Activated naive CD4-positive, alpha-beta T cell treated with anti-CD3 and anti-CD28 coated beads, Interleukin-2, amount 50 U/mL, for 16 hours (primary cell): ENCODE data around the gene MLH1.
A peak's percentile ranks its signal among the peaks of the same experiment; 100 is the strongest.
"Not testable (repeated sequence)": the region's sequence is repeated elsewhere in the genome, so short reads cannot be mapped to it uniquely, and the experiment has no call there.

Experiments used
- DNase-seq: peaks from one replicate; pipeline ENCODE4 v3.0.0-alpha.2; 2020

Gene MLH1

DNA sequence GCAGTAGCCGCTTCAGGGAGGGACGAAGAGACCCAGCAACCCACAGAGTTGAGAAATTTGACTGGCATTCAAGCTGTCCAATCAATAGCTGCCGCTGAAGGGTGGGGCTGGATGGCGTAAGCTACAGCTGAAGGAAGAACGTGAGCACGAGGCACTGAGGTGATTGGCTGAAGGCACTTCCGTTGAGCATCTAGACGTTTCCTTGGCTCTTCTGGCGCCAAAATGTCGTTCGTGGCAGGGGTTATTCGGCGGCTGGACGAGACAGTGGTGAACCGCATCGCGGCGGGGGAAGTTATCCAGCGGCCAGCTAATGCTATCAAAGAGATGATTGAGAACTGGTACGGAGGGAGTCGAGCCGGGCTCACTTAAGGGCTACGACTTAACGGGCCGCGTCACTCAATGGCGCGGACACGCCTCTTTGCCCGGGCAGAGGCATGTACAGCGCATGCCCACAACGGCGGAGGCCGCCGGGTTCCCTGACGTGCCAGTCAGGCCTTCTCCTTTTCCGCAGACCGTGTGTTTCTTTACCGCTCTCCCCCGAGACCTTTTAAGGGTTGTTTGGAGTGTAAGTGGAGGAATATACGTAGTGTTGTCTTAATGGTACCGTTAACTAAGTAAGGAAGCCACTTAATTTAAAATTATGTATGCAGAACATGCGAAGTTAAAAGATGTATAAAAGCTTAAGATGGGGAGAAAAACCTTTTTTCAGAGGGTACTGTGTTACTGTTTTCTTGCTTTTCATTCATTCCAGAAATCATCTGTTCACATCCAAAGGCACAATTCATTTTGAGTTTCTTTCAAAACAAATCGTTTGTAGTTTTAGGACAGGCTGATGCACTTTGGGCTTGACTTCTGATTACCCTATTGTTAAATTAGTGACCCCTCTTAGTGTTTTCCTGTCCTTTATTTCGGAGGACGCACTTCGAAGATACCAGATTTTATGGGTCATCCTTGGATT, at the start of gene MLH1:
MLH1 (plus strand) TSS at position 193 of the 958 bp plus-strand sequence; CDS start at position 223, 30 bp downstream.
- DNase-seq = peak; percentile 97

DNA sequence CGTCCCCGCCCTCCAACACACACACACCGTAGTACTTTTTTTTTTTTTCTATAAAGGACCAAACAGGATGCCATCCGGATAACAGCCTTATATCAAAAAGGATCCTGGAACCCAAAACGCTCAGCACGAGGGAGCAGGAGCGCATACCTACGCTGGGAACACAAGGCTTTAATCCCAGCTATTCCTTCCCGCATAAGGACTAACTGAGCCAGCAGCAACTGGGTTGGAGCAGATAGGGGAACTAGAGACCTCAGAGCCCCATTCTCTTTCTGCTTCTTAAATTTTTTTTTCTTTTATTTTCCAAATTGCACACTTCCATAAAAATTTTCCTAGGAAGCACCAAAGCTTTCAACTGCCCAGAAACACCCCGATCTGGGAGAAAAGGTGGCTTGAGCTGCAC, 49.7 kb upstream of the MLH1 start:
- DNase-seq = no peak

DNA sequence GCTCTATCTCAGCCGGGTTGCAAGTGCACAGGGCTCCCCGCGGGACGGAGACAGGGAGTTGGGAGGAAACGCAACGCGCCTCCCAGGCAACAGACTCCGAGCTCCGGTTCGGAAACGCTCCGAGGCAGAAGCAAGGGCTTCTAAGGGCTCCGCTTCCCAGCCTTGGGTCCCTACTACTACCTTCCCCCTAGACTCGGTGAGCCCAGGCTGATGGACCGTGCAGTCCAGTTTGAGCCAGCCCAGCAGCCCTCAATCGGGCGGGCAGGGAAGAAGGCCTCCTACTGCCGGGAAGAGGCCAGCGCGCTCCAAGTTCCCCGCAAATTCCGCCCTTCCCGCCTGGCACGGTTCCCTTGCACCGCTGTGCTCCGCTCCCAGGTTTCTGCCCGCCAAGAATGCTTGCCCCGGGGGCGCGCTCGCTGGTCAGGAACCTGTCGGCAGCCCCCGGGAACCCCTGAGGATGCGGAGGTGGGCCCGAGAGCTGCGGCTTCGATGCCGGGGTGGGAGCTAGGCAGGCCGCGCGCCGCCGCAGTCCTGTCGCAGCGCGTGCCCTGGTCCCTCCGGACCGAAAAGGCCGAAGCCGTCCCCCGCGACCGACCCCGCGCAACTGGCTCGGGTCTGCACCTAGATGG, 49.2 kb upstream of the MLH1 start:
- DNase-seq = peak; percentile 44

- DNase-seq = peak; percentile 83
Measured at GRCh38 chr3:36944641-36945270, 48.6 kb upstream of the MLH1 start, which contains the start of gene TRANK1. Gene TRANK1, minus strand, starts transcription at chr3:36945054. Its CDS starts 245 bp downstream, at chr3:36944809.

DNA sequence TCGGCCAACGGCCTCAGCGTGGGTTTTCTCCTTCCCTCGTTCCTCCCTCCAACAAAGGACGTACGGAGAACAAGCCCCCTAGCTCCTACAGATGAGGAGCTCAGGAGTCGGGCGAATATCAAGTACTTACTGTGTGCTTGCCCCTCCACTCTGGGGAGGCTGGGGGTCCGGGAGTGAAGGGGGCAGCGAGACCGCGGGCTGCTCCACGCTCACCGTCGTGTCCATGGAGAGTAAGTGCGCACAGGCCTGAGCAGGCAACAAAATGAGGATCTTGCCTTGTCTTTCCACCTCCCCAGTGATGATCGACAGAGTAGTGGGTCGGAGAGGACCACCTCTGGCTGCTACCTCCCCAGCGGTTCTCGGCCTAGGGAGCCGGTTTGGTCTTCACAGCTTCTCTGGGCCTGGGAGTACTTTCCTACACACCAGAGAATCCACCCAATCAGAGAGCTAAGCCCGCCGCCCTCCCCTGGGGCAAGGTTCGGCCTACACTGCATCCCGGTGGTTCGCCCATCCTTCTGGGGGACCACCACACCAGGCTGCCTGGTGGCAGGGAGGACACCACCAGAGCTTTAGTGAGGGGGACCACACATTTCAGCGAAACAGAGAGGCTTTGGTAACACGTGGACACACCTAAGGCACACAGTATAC, 47.9 kb upstream of the MLH1 start:
- DNase-seq = no peak

DNA sequence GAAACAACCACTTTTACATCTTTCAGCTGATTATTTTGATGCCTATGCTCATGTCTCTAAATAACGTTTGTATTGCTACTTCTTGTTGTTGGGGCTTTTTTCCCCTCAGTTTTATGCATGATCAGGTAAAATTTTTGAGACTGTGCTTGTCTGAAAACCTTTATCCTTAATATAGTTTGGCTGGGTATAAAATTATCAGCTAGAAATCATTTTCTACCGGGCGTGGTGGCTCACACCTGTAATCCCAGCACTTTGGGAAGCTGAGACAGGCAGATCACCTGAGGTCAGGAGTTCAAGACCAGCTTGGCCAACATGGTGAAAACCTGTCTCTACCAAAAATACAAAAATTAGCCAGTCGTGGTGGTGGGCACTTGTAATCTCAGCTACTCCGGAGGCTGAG, 45.5 kb upstream of the MLH1 start:
- DNase-seq = not testable (repeated sequence)

DNA sequence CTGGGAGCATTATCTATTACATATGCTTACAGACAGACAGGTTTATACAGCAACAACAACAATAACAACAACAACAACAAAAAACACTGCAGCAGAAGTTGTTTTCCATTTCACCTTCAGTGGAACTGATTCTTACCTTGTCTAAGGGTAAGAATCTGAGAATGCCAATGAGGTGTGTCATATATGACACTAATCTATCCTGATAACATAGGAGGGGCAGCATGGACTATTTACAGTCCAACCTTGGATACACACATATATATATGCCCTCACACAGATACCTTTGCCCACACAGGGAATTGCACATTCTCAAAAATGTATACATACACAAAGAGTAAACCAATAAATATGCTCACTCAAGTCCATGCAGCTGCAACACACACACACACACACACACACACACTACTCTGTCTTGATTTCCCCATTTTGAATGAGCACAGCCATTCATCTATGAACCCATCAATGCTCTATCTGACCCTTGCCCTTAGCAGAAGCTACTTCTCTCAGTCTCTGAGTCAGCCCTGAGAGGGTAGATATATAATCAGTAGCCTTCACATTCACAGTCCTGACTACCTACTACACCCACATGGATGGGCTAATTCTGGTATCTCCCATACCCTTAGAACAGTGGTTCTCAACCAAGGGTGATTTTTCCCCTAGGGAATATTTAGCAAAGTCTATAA, 38.7 kb upstream of the MLH1 start:
- no peak for DNase-seq

GRCh38 chr3:36956155-36956554, 37.2 kb upstream of the MLH1 start:
- no peak for DNase-seq

DNA sequence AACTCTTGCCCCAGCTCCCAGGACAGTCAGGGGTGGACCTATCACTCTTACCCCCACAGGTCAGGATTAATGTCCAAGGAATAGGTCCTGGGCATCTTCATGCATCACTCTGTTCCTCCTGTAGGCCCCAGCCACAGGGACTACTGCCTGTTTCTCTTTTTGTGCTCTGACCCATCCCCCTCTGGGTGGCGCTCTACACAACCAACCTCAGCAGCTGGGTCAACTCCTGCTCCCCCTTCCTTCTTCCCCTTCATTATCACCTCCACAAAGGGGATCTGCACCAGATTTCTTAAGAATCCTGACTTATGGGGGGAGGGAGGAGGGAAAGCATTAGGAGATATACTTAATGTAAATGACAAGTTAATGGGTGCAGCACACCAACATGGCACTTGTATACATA, 36.3 kb upstream of the MLH1 start:
- DNase-seq = no peak

DNA sequence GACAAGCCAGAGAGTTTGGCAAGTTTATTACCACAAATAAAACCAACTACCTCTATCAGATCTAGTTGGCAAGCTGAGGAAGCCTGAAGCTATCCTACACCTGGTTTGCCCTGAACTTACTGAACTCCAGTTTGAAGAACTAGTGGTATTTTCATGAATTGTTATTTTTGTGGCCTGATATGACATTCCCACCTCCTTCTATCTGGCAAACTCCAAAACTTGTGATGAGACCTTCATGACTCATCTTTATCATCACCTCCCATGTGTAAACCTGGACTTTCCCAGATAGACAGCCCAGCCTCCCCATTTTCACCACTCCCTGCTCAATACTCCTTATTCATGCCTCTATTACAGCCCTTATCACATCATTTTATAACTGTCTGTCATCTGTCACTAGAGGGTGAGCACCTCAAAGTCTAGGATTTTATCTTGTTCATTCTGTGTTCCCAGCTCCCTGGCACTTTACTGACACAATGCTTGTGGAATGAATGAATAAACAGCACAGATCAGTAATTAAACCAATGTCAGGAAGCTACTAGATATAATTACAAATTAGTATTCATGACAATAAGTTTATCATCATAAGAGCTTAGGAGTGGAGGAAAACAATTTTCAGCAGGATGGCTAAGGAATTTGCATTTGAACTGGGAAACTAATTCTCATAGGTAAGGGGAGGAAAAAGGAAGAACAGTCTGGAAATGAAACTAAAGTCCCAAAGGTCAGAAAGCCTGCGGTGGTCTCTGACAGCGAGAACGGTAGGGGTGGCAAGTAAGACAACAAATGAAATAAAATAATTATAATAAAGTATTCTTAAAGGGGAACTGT, 35.2 kb upstream of the MLH1 start:
- DNase-seq = no peak

GRCh38 chr3:36959821-36960220, 33.5 kb upstream of the MLH1 start:
- DNase-seq = no peak

DNA sequence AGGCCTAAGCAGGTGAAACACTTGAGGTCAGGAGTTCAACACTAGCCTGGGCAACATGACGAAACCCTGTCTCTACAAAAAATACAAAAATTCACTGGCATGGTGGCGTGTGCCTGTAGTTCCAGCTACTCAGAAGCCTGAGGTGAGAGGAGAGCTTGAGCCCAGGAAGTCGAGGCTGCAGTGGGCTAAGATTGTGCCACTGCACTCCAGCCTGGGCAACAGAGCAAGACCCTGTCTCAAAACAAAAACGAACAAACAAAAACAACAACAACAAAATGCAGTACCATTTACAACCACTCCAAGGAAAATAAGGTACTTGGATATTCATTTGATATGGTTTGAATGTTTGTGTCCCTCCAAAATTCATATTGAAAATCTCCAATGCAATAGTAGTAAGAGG, 32.8 kb upstream of the MLH1 start:
- no peak for DNase-seq

- not testable (repeated sequence) for DNase-seq
Measured at GRCh38 chr3:36963008-36963407, 30.3 kb upstream of the MLH1 start.

DNA sequence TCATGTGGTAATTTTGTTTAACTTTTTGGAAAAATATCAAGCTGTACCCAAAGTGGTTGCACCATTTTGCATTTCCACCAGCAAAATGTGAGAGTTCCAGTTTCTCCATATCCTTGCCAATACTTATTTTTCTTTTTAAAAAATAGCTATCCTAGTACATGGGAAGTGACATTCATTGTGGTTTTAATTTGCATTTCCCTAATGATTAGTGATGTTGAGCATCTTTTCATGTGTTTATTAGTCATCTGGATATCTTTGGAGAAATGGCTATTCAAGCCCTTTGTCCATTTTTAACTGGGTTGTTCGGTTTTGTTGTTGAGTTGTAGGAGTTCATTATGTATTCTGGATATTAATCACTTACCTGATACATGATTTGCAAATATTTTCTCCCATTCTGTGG, 29.0 kb upstream of the MLH1 start:
- no peak for DNase-seq

- DNase-seq = no peak
Measured at GRCh38 chr3:36964817-36965216, 28.5 kb upstream of the MLH1 start.

GRCh38 chr3:36965440-36965839, 27.9 kb upstream of the MLH1 start:
- DNase-seq = no peak

GRCh38 chr3:36969085-36969484, 24.2 kb upstream of the MLH1 start:
- DNase-seq = no peak

GRCh38 chr3:36969540-36970432, 23.5 kb upstream of the MLH1 start:
- peak; percentile 15 for DNase-seq

DNA sequence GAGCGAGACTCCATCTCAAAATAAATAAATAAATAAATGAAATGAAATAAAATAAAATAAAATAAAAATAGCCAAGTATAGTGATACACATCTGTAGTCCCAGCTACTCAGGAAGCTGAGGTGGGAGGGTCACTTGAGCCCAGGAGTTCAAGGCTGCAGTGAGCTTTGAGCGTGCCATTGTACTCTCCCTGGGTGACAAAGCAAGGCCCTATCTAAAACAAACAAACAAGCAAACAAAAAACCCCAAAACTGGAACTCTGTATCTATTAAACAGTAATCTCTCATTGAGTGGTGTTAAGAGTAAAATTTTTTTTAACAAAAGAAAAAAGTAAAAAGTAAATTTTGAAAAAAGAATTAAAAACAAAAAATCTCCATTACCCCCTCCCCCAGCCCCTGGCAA, 21.2 kb upstream of the MLH1 start:
- DNase-seq = no peak

DNA sequence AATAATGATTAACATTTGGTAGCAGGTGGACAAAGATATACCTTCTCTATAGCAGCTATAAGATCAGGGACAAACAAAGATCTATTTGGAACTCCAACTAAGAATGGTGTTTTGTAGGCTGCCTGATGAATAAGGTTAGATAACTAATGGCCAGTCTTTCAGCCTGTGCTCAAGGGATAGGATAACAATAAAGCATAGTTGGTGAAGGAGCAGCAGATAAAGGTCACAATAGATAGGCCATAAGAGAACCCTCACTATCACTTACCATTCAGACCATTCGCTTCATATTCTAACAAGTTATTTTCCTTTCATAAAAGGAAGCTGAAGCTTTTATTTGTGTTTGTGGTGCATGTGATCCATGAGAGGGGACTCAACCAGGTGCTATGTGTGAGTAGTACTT, 20.2 kb upstream of the MLH1 start:
- DNase-seq = no peak

DNA sequence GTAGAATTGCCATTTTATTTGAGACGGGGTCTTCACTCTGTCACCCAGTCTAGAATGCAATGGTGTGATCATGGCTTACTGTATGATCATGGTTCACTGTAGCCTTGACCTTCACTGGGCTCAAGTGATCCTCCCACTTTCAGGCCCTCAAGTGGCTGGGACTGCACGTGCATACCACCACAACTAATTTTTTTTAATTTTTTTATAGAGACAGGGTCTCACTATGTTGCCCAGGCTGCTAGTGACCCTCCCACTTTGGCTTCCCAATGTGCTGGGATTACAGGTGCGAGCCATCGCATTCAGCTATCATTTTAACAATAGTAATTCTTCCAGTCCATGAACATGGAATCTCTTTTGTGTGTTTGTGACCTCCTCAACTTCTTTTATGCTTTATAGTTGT, 12.3 kb upstream of the MLH1 start:
- no peak for DNase-seq
